Measurements from ENCODE around the gene THUMPD3. TPM values are rescaled to one million over a fixed set of nuclear protein-coding genes. Genes with fewer than 3 reads are reported as not detected.

Gene THUMPD3
- total RNA-seq, 4 donors from 2014 or later, result 5.4 to 26.9 (median 19.4) TPM

DNA sequence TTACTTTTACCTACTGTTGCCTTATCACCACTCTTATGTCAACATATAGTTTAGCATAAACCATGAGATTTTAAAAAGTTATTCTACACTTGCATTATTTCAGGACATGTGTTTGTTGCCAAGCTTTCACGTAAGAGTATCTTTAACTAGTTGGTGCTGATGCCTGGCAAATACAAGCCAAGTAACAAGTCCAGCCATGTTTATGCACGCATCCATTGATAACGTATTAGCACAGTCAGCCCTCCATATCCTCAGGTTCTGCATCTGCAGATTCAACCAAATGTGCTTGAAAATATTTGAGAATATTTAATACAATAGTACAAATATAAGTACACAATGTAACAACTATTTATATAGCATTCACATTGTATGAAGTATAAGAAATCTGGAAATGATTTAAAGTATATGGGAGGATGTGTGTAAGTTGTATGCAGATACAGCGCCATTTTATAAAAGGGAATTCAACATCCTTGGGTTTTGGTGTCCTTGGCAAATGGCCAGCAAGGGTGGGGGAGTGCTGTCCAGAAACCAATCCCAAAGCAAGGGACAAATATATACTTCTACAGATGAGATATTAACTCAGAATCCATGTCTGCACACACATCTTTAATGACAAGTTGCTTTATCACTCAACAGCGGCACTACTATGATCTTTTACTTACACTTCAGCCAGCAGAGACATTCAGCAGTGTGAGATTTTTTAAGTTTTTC lies 25.9 kb downstream of the THUMPD3 start:
- Histone ChIP-seq H3K9me3 (no peaks in the 10 kb centered on the region), H3K27ac (no peak overlapping the region), H3K27me3 (no peaks in the 10 kb centered on the region), H3K36me3 (peaks cover 0 to 68% (median 34%) of the 10 kb centered on the region in 4 donors), H3K4me3 (no peak overlapping the region), H3K4me1 (peaks cover 13 to 24% (median 19%) of the 10 kb centered on the region in 4 donors)
- WGBS, 2 donors (ENCODE audit: low coverage in 1 of 2), result 94 to 98% methylated on average over 5 of the region's 5 CpGs
- intact Hi-C loops (cut with DNase I; ENCODE audit: low total_unique reads), result loop anchor here (10.0 kb wide), 1 partner anchor 46 kb away; no protein-coding TSS in a partner anchor
- TF ChIP-seq POLR2AphosphoS5 (IDR thresholded peaks at IDR 0.05) (no peak), EP300 (IDR thresholded peaks at IDR 0.05; ENCODE audit: low read depth) (no peak), POLR2A (IDR thresholded peaks at IDR 0.05) (no peak)
- TF ChIP-seq, protein P1, sequence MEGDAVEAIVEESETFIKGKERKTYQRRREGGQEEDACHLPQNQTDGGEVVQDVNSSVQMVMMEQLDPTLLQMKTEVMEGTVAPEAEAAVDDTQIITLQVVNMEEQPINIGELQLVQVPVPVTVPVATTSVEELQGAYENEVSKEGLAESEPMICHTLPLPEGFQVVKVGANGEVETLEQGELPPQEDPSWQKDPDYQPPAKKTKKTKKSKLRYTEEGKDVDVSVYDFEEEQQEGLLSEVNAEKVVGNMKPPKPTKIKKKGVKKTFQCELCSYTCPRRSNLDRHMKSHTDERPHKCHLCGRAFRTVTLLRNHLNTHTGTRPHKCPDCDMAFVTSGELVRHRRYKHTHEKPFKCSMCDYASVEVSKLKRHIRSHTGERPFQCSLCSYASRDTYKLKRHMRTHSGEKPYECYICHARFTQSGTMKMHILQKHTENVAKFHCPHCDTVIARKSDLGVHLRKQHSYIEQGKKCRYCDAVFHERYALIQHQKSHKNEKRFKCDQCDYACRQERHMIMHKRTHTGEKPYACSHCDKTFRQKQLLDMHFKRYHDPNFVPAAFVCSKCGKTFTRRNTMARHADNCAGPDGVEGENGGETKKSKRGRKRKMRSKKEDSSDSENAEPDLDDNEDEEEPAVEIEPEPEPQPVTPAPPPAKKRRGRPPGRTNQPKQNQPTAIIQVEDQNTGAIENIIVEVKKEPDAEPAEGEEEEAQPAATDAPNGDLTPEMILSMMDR (IDR thresholded peaks at IDR 0.05), result no peak
- DNase-seq, result no peak
- in situ Hi-C loops (cut with MboI; ENCODE audit: low pct_ligation_motif_present in 1 of 4, low pct_unique_long_range_greater_than_20kb in 1 of 4, low sequenced_read_pairs in 3 of 4), result no loop called here

DNA sequence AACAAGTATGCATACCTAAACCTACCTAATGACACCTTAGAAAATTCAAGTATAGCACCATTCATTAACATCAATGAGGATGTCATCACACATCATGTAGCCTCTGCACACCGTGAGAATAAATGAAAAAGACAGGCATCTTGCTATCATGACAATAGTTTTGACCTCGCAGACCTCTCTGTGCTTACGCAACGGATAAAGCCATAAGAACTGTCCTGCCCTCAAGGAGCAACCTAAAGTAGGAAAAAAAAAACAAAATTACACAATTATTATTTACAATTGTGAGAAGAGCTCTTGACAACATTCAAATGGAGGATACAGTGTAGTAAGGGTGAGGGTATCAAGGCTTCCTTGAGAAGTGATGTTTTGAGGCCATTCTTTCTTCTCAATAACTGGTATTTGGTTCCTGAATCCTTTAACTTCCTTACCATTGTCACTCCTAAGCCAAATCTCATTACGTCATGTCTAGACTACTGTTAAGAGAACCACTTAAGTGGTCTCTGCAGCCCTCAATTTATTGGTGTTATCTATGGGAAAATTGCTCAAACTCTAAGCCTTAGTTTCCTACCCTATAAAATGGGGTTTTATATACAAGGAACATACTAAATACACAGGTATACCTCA lies 27.5 kb downstream of the THUMPD3 start:
- WGBS, 2 donors (ENCODE audit: low coverage in 1 of 2), result 91 to 94% methylated on average over 5 of the region's 5 CpGs
- no peak for DNase-seq
- in situ Hi-C loops (cut with MboI; ENCODE audit: low pct_ligation_motif_present in 1 of 4, low pct_unique_long_range_greater_than_20kb in 1 of 4, low sequenced_read_pairs in 3 of 4) (no loop called here), intact Hi-C loops (cut with DNase I; ENCODE audit: low total_unique reads) (no loop called here)
- no peaks in the 10 kb centered on the region for H3K9me3 ChIP-seq
- H3K4me3 ChIP-seq, result no peak overlapping the region
- H3K36me3 ChIP-seq, result peaks cover 0 to 61% (median 26%) of the 10 kb centered on the region in 4 donors
- TF ChIP-seq POLR2A (IDR thresholded peaks at IDR 0.05), result no peak
- TF ChIP-seq EP300 (IDR thresholded peaks at IDR 0.05; ENCODE audit: low read depth), result no peak
- no peak for TF ChIP-seq POLR2AphosphoS5 (IDR thresholded peaks at IDR 0.05)
- TF ChIP-seq, protein P1 (IDR thresholded peaks at IDR 0.05), result no peak
- peaks cover 28 to 41% (median 34%) of the 10 kb centered on the region in 4 donors for H3K4me1 ChIP-seq
- H3K27me3 ChIP-seq, result no peaks in the 10 kb centered on the region
- no peak overlapping the region for H3K27ac ChIP-seq

DNA sequence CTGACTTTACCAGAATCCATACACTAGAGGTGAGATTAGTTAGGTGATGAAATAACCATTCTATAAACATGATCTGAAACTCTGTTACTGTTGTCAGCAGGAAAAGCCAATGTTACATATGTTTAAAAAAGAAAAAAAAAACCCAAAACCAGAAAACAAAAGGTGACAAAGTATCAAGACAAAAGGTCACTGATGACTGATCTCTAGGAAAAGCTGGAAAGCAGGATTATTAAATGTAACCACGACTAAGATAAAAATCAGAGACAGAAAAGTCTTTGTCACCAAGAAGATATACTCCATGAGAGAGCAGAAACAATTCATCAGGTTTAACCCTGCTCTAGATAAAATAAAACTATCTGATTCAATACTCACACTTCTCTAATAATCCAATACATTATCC lies 29.2 kb downstream of the THUMPD3 start:
- intact Hi-C loops (cut with DNase I; ENCODE audit: low total_unique reads), result no loop called here
- in situ Hi-C loops (cut with MboI; ENCODE audit: low pct_ligation_motif_present in 1 of 4, low pct_unique_long_range_greater_than_20kb in 1 of 4, low sequenced_read_pairs in 3 of 4), result no loop called here
- Histone ChIP-seq H3K9me3 (no peaks in the 10 kb centered on the region), H3K4me1 (peaks cover 32 to 47% (median 39%) of the 10 kb centered on the region in 4 donors), H3K4me3 (no peak overlapping the region), H3K36me3 (peaks cover 0 to 49% (median 22%) of the 10 kb centered on the region in 4 donors), H3K27ac (no peak overlapping the region), H3K27me3 (no peaks in the 10 kb centered on the region)
- WGBS, 2 donors (ENCODE audit: low coverage in 1 of 2), result 21 to 22% methylated on average over 1 of the region's 1 CpG
- no peak for DNase-seq
- TF ChIP-seq EP300 (IDR thresholded peaks at IDR 0.05; ENCODE audit: low read depth), result no peak
- TF ChIP-seq, protein P1 (IDR thresholded peaks at IDR 0.05), result no peak

DNA sequence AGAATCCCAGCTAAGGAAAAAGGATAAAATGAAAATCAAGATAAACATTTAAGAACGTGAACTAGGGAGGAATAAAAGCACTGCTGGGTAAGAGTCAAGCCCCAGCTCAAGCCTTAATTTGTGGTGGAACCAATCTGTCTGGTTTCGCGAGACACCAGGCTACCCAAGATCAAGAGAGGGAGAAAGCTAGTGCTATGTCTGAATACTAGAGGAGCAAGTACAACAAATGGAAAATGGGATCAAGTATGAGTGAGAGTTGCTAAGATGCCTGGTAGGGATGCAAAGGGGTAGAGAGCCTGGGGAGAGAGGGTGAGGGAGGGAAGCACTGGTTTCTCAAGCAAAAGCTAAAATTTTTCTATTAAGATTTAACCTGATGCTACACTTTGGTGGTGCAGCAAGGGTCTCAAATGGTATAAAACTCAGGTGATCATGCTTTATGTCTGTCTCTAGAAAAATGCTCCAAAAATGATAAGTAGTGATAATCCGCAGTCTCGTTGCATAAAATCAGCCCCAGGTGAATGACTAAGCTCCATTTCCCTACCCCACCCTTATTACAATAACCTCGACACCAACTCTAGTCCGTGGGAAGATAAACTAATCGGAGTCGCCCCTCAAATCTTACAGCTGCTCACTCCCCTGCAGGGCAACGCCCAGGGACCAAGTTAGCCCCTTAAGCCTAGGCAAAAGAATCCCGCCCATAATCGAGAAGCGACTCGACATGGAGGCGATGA lies 32.9 kb downstream of the THUMPD3 start:
- DNase-seq, result no peak
- Histone ChIP-seq H3K4me3 (peak overlapping the region; percentile 75 to 91 (median 81)), H3K27ac (peak overlapping the region; percentile 98 to 99 (median 98)), H3K27me3 (no peaks in the 10 kb centered on the region), H3K9me3 (no peaks in the 10 kb centered on the region), H3K36me3 (peaks cover 0 to 15% (median 3%) of the 10 kb centered on the region in 4 donors), H3K4me1 (peaks cover 40 to 66% (median 55%) of the 10 kb centered on the region in 4 donors)
- in situ Hi-C loops (cut with MboI; ENCODE audit: low pct_ligation_motif_present in 1 of 4, low pct_unique_long_range_greater_than_20kb in 1 of 4, low sequenced_read_pairs in 3 of 4) (no loop called here), intact Hi-C loops (cut with DNase I; ENCODE audit: low total_unique reads) (no loop called here)
- TF ChIP-seq POLR2A (IDR thresholded peaks at IDR 0.05), result no peak
- TF ChIP-seq POLR2AphosphoS5 (IDR thresholded peaks at IDR 0.05), result no peak
- no peak for TF ChIP-seq EP300 (IDR thresholded peaks at IDR 0.05; ENCODE audit: low read depth)
- TF ChIP-seq, protein P1 (IDR thresholded peaks at IDR 0.05), result no peak
- WGBS, 2 donors (ENCODE audit: low coverage in 1 of 2), result 0 to 3% methylated on average over 5 to 14 of the region's 15 CpGs

Data from transverse colon (tissue), 4 donors.